Measurements from ENCODE around the gene IQSEC3. TPM values are rescaled to one million over a fixed set of nuclear protein-coding genes. Genes with fewer than 3 reads are reported as not detected.

Gene IQSEC3
- total RNA-seq, 1 donor from 2014 or later = 4.6 TPM

DNA sequence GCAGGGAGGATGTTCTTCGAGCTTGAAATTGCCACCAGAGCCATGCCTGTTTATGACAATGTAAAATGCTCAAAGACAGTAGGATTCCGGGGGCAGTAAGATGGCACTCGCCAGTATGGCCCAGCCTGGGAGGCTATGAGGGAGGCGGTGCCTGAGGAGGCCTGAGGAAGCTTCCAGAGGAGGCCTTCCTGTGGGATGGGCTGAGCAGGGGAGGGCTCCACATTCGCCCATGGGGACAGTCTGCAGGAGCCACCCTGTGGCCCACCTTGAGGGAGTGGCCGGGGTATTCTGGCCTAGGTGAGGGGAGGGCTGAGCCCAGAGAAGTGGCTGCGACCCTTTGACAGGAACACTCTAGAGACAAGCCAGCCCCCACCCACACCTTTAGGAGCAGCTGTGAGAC is 50.7 kb downstream of the IQSEC3 start:
- ATAC-seq (no peak), DNase-seq (no peak)
- Histone ChIP-seq H3K36me3 (no peaks in the 10 kb centered on the region), H3K4me3 (no peak overlapping the region), H3K27me3 (no peaks in the 10 kb centered on the region), H3K27ac (no peak overlapping the region), H3K9me3 (no peaks in the 10 kb centered on the region), H3K4me1 (no peaks in the 10 kb centered on the region)
- intact Hi-C loops (cut with DNase I) = no loop called here
- TF ChIP-seq, protein P1, sequence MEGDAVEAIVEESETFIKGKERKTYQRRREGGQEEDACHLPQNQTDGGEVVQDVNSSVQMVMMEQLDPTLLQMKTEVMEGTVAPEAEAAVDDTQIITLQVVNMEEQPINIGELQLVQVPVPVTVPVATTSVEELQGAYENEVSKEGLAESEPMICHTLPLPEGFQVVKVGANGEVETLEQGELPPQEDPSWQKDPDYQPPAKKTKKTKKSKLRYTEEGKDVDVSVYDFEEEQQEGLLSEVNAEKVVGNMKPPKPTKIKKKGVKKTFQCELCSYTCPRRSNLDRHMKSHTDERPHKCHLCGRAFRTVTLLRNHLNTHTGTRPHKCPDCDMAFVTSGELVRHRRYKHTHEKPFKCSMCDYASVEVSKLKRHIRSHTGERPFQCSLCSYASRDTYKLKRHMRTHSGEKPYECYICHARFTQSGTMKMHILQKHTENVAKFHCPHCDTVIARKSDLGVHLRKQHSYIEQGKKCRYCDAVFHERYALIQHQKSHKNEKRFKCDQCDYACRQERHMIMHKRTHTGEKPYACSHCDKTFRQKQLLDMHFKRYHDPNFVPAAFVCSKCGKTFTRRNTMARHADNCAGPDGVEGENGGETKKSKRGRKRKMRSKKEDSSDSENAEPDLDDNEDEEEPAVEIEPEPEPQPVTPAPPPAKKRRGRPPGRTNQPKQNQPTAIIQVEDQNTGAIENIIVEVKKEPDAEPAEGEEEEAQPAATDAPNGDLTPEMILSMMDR (IDR thresholded peaks at IDR 0.05) = no peak

DNA sequence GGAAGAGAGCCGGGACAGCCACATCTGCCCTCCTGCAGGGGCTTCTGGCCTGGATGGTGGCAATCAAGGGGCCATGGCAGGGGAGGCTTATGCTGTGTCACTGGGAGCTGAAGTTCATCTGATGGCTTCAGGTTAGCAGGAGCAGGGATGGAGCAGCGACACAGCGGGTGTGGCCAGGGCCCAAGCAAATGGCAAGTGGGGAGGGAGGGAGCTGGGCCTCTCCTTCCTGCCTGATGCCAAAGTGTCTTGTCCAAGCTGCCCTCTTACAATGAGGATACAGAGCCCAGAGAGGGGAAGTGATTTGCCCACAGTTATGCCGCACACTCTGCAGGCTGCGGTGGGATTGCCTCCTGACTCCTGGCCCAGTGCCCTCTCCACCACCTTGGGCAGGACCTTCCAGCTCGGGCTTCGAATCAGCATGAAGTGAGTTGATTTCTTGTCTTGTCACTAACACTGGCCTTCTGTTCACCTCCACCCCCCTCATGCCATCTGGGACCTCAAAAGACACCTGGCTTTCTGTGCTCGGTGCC is 51.3 kb downstream of the IQSEC3 start:
- intact Hi-C loops (cut with DNase I) = no loop called here
- Histone ChIP-seq H3K4me3 (no peak overlapping the region), H3K9me3 (no peaks in the 10 kb centered on the region), H3K36me3 (no peaks in the 10 kb centered on the region), H3K27ac (no peak overlapping the region), H3K27me3 (no peaks in the 10 kb centered on the region), H3K4me1 (no peaks in the 10 kb centered on the region)
- ATAC-seq (peak; percentile 74), DNase-seq (no peak)
- TF ChIP-seq, protein P1 (IDR thresholded peaks at IDR 0.05) = no peak

DNA sequence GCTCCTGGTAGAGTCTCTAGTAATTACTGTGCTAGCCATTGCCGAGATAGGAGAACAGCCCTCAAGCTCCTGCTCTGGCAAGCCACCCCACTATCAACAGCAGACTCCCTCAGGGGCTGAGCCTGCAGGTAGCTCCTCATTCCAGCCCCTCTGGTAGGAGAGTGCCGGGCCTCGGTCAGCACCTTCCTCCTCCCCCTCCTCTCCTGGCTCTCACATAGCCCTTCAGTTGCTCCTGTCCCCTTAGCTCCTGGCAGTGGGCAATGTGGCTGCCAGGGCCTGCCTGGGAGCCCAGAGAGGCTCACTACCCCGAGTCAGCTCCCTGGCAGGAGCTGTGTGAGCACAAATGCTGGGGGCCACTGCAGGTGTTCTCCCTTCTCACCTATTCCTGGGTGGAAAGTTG is 52.0 kb downstream of the IQSEC3 start:
- H3K36me3 ChIP-seq = no peaks in the 10 kb centered on the region
- no peaks in the 10 kb centered on the region for H3K27me3 ChIP-seq

DNA sequence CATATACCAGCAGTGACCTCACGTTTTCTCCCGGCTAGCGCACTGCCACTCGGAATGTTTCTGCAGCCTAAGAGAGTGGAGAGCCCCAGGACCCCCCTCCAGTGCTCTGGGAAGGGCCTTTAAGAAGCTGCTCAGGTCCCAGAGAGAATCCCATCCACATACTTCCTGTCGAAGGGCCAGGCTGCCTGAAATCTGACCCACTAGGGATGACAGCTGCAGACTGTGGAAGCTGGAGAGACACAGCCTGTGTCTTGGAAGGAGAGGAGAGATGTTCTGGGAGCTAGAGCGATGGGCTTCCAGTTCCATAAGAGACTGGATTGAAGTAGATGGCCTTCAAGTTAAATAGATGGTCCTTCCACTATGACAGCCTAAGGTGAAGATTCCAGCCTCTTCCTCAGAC is 54.4 kb downstream of the IQSEC3 start:
- Histone ChIP-seq H3K36me3 (no peaks in the 10 kb centered on the region), H3K4me3 (no peak overlapping the region), H3K27ac (no peak overlapping the region), H3K4me1 (no peaks in the 10 kb centered on the region), H3K9me3 (no peaks in the 10 kb centered on the region), H3K27me3 (no peaks in the 10 kb centered on the region)
- intact Hi-C loops (cut with DNase I) = no loop called here
- TF ChIP-seq, protein P1 (IDR thresholded peaks at IDR 0.05) = no peak
- DNase-seq (no peak), ATAC-seq (no peak)

More for the DNA sequence above, 52.0 kb downstream of the IQSEC3 start:
- intact Hi-C loops (cut with DNase I) = no loop called here
- DNase-seq (no peak), ATAC-seq (no peak)
- TF ChIP-seq, protein P1 (IDR thresholded peaks at IDR 0.05) = no peak
- Histone ChIP-seq H3K9me3 (no peaks in the 10 kb centered on the region), H3K4me1 (no peaks in the 10 kb centered on the region), H3K27ac (no peak overlapping the region), H3K4me3 (no peak overlapping the region)

DNA sequence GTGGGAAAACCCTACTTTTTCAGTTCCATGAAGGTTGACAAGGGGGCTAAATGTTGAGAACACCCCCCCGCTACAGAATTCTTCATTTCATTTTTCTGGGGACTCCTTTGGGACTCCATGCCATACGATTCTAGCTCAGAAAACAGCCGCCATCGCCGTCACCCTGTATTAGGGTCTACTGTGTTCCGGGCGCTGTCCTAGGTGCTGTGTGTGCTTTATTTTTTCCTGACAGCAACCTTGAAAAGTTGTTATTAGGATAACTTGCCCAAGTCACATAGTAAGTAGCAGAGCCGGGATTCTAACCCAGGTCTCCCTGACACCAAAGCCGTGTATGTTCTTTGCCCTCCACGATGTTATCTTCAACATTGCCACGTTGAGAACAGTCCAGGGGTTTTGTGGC is 55.1 kb downstream of the IQSEC3 start:
- Histone ChIP-seq H3K27me3 (no peaks in the 10 kb centered on the region), H3K4me3 (no peak overlapping the region), H3K9me3 (no peaks in the 10 kb centered on the region), H3K36me3 (no peaks in the 10 kb centered on the region), H3K27ac (no peak overlapping the region), H3K4me1 (no peaks in the 10 kb centered on the region)
- intact Hi-C loops (cut with DNase I) = no loop called here
- TF ChIP-seq, protein P1 (IDR thresholded peaks at IDR 0.05) = no peak
- DNase-seq = no peak
- no peak for ATAC-seq

DNA sequence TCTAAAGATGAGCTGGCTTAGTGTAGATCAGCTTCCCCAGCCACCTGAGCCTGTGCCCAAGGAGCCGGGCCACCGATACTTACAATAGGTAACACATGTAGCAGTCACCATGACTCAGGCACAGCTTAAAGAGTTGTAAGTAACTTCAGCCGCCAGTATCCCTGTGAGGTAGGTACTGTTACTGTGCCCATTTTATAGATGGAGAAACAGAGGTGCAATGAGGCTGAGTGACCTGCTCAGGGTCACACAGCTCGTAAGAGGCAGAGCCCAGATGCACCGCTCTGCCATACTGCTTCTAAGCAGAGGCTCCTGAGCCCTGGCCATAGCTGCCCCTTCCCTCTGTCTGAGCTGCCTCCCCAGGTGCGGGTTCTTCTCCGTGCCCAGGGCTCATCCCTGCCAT is 58.5 kb downstream of the IQSEC3 start:
- Histone ChIP-seq H3K27ac (no peak overlapping the region), H3K9me3 (no peaks in the 10 kb centered on the region), H3K27me3 (no peaks in the 10 kb centered on the region), H3K4me1 (no peaks in the 10 kb centered on the region), H3K4me3 (no peak overlapping the region), H3K36me3 (no peaks in the 10 kb centered on the region)
- ATAC-seq (no peak), DNase-seq (no peak)
- TF ChIP-seq, protein P1 (IDR thresholded peaks at IDR 0.05) = no peak
- intact Hi-C loops (cut with DNase I) = no loop called here

Data from upper lobe of right lung (tissue), 1 donor.